MG63 (cell line): ENCODE measurements around the gene MICU2. TPM values are rescaled to one million over a fixed set of nuclear protein-coding genes. Genes with fewer than 3 reads are reported as not detected.

Experiments
- total RNA-seq: library from RNA; depleted of rRNA; stranded (reverse); fragments of >200 nt; shearing (Covaris generic); gene quantifications from 2 replicates; pipeline ENCODE4 v1.2.3, GENCODE V29; 2014; ENCODE audit warnings: low replicate concordance; rRNA removed

Gene MICU2
- total RNA-seq, 1 experiment from 2014 or later, result 54.6 TPM

Other genes starting within 250 kb of the MICU2 start
- 49.2 and 146 TPM in 2 replicates for gene ZDHHC20, start 144.9 kb downstream of the MICU2 start, total RNA-seq
- 0.92 and 4.3 TPM in 2 replicates for gene FGF9, start 66.9 kb upstream of the MICU2 start, total RNA-seq